SK-N-MC (cell line): ENCODE measurements around the gene NTF3.
"Not testable (repeated sequence)": the region's sequence is repeated elsewhere in the genome, so short reads cannot be mapped to it uniquely, and the experiment has no call there.

Source experiments
- DNase-seq: peaks from one replicate; pipeline ENCODE4 v3.0.0-alpha.2; 2011; ENCODE audit warnings: low read depth, low spot score
- H3K27ac ChIP-seq: fragments of 200-600 bp; sonication (generic); 2 replicates; pipeline ENCODE4 v1.5.1; 2016; ENCODE audit warnings: mixed run types
- H3K36me3 ChIP-seq: fragments of 200-600 bp; sonication (generic); 2 replicates; pipeline ENCODE4 v1.6.1; 2017; ENCODE audit warnings: antibody characterized with exemption, low read length, mixed read lengths; ENCODE audit not compliant: insufficient read depth
- H3K4me3 ChIP-seq: fragments of 200-600 bp; sonication (generic); 2 replicates; pipeline ENCODE4 v1.5.1; 2016
- H3K9ac ChIP-seq: fragments of 200-600 bp; sonication (generic); 2 replicates; pipeline ENCODE4 v1.8.0; 2017; ENCODE audit warnings: mixed run types, mixed read lengths; ENCODE audit not compliant: insufficient read length
- H3K9me3 ChIP-seq: fragments of 200-600 bp; sonication (generic); 2 replicates; pipeline ENCODE4 v1.6.1; 2017; ENCODE audit warnings: low read depth, mild to moderate bottlenecking, antibody characterized with exemption, low read length, moderate library complexity, mixed read lengths
- EZH2 ChIP-seq: fragments of 200-600 bp; sonication (generic); IDR thresholded peaks from one replicate; pipeline ENCODE4 v1.6.1; 2017; ENCODE audit warnings: antibody characterized with exemption
- FOXP2 ChIP-seq: optimal IDR thresholded peaks from 2 replicates; pipeline ENCODE3; 2011; ENCODE audit warnings: mild to moderate bottlenecking, moderate library complexity; ENCODE audit not compliant: insufficient read depth; ENCODE audit errors: extremely low read length, control extremely low read depth
- POLR2AphosphoS5 ChIP-seq: IDR thresholded peaks from 2 replicates; pipeline ENCODE4 v1.6.1; 2012; ENCODE audit warnings: mild to moderate bottlenecking, low read depth, low read length, borderline replicate concordance

NTF3 gene

GRCh38 chr12:5533368-5533767 lies 101.5 kb downstream of the NTF3 start:
- Histone ChIP-seq H3K9me3 (no peaks in the 10 kb centered on the region), H3K4me3 (no peak overlapping the region), H3K27ac (no peak overlapping the region), H3K36me3 (no peaks in the 10 kb centered on the region), H3K9ac (no peak overlapping the region)
- no peak for DNase-seq
- no peak for TF ChIP-seq FOXP2
- no peak for TF ChIP-seq EZH2
- TF ChIP-seq POLR2AphosphoS5, result no peak

GRCh38 chr12:5534426-5535199 lies 102.7 kb downstream of the NTF3 start:
- Histone ChIP-seq H3K27ac (no peak overlapping the region), H3K9me3 (no peaks in the 10 kb centered on the region), H3K9ac (no peak overlapping the region), H3K36me3 (no peaks in the 10 kb centered on the region), H3K4me3 (no peak overlapping the region)
- no peak for TF ChIP-seq FOXP2
- TF ChIP-seq EZH2, result no peak
- no peak for TF ChIP-seq POLR2AphosphoS5
- no peak for DNase-seq

- H3K9me3 ChIP-seq, result no peaks in the 10 kb centered on the region
- H3K27ac ChIP-seq, result no peak overlapping the region
- no peak for DNase-seq
- H3K36me3 ChIP-seq, result no peaks in the 10 kb centered on the region
- TF ChIP-seq EZH2 (no peak), FOXP2 (no peak), POLR2AphosphoS5 (no peak)
- H3K4me3 ChIP-seq, result no peak overlapping the region
- H3K9ac ChIP-seq, result no peak overlapping the region
These were observed 103.6 kb downstream of the NTF3 start for GRCh38 chr12:5535541-5535940.

GRCh38 chr12:5537026-5537615 lies 105.2 kb downstream of the NTF3 start:
- not testable (repeated sequence) for H3K9me3 ChIP-seq, H3K27ac ChIP-seq, H3K36me3 ChIP-seq, H3K4me3 ChIP-seq, DNase-seq, H3K9ac ChIP-seq

DNA sequence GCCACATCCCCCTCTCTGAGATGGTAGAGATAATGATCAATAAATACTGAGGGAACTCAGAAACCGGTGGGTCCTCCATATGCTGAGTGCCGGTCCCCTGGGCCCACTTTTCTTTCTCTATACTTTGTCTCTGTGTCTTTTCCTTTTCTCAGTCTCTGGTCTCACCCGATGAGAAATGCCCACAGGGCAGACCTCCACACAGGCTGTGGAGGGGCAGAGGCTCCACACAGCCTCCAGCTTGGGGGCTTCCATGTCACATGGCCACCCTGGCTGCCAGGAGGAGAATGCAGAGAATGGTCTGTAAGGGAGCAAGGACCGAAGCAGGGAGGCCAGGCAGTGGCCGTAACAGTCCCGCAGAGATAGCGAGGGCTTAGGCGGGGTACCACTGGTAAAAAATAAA lies 105.9 kb downstream of the NTF3 start:
- H3K4me3 ChIP-seq, result no peak overlapping the region
- no peak for TF ChIP-seq EZH2
- no peak for TF ChIP-seq POLR2AphosphoS5
- TF ChIP-seq FOXP2, result no peak
- H3K36me3 ChIP-seq, result no peaks in the 10 kb centered on the region
- H3K9me3 ChIP-seq, result no peaks in the 10 kb centered on the region
- no peak for DNase-seq
- no peak overlapping the region for H3K9ac ChIP-seq
- no peak overlapping the region for H3K27ac ChIP-seq
